ENCODE results near the gene WFDC10B. TPM values are rescaled to one million over a fixed set of nuclear protein-coding genes. Genes with fewer than 3 reads are reported as not detected.

The WFDC10B gene
- not detected for total RNA-seq (2021; ENCODE audit: unreplicated experiment)
- 0.36 TPM for polyA plus RNA-seq (2012; ENCODE audit: insufficient read length)
- percentile 30 among the genes with signal in this experiment for Bru-seq, nascent RNA
- percentile 37 among the genes with signal in this experiment for BruChase-seq, experiment 1, labeled RNA remaining after a 2-hour chase
- percentile 39 among the genes with signal in this experiment for BruChase-seq, experiment 2, labeled RNA remaining after a 6-hour chase
- long read RNA-seq, result 0 reads

GRCh38 chr20:45704969-45705637 lies at the start of gene WFDC10B:
WFDC10B (minus strand) TSS chr20:45705019; CDS start chr20:45685992, 19,027 bp downstream.
- ChIA-PET CTCF (no interaction called here), POLR2A (no interaction called here)

GRCh38 chr20:45752746-45753145 lies 47.9 kb upstream of the WFDC10B start:
- no peaks in the 10 kb centered on the region for H3K9me3 ChIP-seq (ENCODE audit: control insufficient read depth, insufficient read depth, low read depth, low read length)
- no TSS peak for BruUV-seq (replicated peaks)
- in situ Hi-C loops (cut with HindIII; ENCODE audit: low pct_unique_long_range_greater_than_20kb, low sequenced_read_pairs) (no loop called here), intact Hi-C loops (cut with micrococcal nuclease; ENCODE audit: unreplicated experiment) (no loop called here)
- no peaks in the 10 kb centered on the region for H3K4me1 ChIP-seq (ENCODE audit: control insufficient read depth, insufficient read depth, low read length)
- ATAC-seq (no peak), DNase-seq (ENCODE audit: low read depth, low spot score) (no peak)
- ChIA-PET POLR2A (no interaction called here), CTCF (no interaction called here)
- H3K36me3 ChIP-seq (ENCODE audit: control insufficient read depth, insufficient read depth, low read length), result no peaks in the 10 kb centered on the region
- no peak overlapping the region for H3K27ac ChIP-seq (ENCODE audit: low read length)
- no peak overlapping the region for H3K4me3 ChIP-seq (ENCODE audit: low read depth in 2 of 2, low read length in 2 of 2)
- peaks cover 2% of the 10 kb centered on the region; the same call in 1 of the 2 replicates for H3K27me3 ChIP-seq (ENCODE audit: control insufficient read depth, insufficient read depth, low read length)
- no peak for TF ChIP-seq SIN3A (IDR thresholded peaks at IDR 0.05; ENCODE audit: borderline replicate concordance, insufficient read depth, low read depth, low read length)
- TF ChIP-seq POLR2AphosphoS5 (IDR thresholded peaks at IDR 0.05; ENCODE audit: low read depth, low read length), result no peak
- no peak for TF ChIP-seq REST (IDR thresholded peaks at IDR 0.05; ENCODE audit: insufficient read depth in 1 of 2, low read depth in 2 of 2, low read length in 1 of 2)
- no peak for TF ChIP-seq TCF7L2 (IDR thresholded peaks at IDR 0.05; ENCODE audit: low read depth, low read length)

More at GRCh38 chr20:45704969-45705637, at the start of gene WFDC10B:
- no TSS peak for BruUV-seq (replicated peaks)
- H3K4me3 ChIP-seq (ENCODE audit: low read depth in 2 of 2, low read length in 2 of 2), result no peak within 1 kb of the TSS
- no peaks in the 10 kb centered on the region for H3K4me1 ChIP-seq (ENCODE audit: control insufficient read depth, insufficient read depth, low read length)
- no peak within 1 kb of the TSS for H3K27ac ChIP-seq (ENCODE audit: low read length)
- intact Hi-C loops (cut with micrococcal nuclease; ENCODE audit: unreplicated experiment), result no loop called here
- H3K36me3 ChIP-seq (ENCODE audit: control insufficient read depth, insufficient read depth, low read length), result no peaks in the 10 kb centered on the region
- H3K9me3 ChIP-seq (ENCODE audit: control insufficient read depth, insufficient read depth, low read depth, low read length), result no peaks in the 10 kb centered on the region
- TF ChIP-seq REST (IDR thresholded peaks at IDR 0.05; ENCODE audit: insufficient read depth in 1 of 2, low read depth in 2 of 2, low read length in 1 of 2) (no peak), SIN3A (IDR thresholded peaks at IDR 0.05; ENCODE audit: borderline replicate concordance, insufficient read depth, low read depth, low read length) (no peak), TCF7L2 (IDR thresholded peaks at IDR 0.05; ENCODE audit: low read depth, low read length) (no peak), CTCF (IDR thresholded peaks at IDR 0.05) (no peak), POLR2AphosphoS5 (IDR thresholded peaks at IDR 0.05; ENCODE audit: low read depth, low read length) (no peak)
- no peak for ATAC-seq
- peaks cover 2% of the 10 kb centered on the region for H3K27me3 ChIP-seq (ENCODE audit: control insufficient read depth, insufficient read depth, low read length)
- in situ Hi-C loops (cut with HindIII; ENCODE audit: low pct_unique_long_range_greater_than_20kb, low sequenced_read_pairs), result no loop called here
- no peak for DNase-seq (ENCODE audit: low read depth, low spot score)
